B cell (primary cell): ENCODE results near the gene TBK1. TPM values are rescaled to one million over a fixed set of nuclear protein-coding genes. Genes with fewer than 3 reads are reported as not detected.

Source experiments
- ATAC-seq: fragments of 200-7000 bp; cut with Tn5 transposase; one replicate; pipeline ENCODE4 v1.10.0; 2021; ENCODE audit warnings: low read depth, mild to moderate bottlenecking, moderate number of reproducible peaks, moderate library complexity
- CTCF ChIA-PET: fragments of 350-600 bp; sonication (Branson Sonifier 250); formaldehyde crosslinking; loops from one replicate; lab custom pipeline; 2021; ENCODE audit warnings: antibody characterized with exemption, inconsistent platforms; lab: Charles Lee
- POLR2A ChIA-PET: fragments of 350-600 bp; sonication (Branson Sonifier 250); formaldehyde crosslinking; loops from one replicate; lab custom pipeline; 2021; ENCODE audit warnings: antibody characterized with exemption; lab: Charles Lee
- DNase-seq: peaks from one replicate; pipeline ENCODE4 v3.0.0; 2013
- H2AFZ ChIP-seq: 2 replicates; pipeline ENCODE4 v1.6.1; 2012; ENCODE audit warnings: mild to moderate bottlenecking, low read depth, low read length; ENCODE audit not compliant: insufficient read depth, poor library complexity, severe bottlenecking
- H3K27ac ChIP-seq, 2 donors: 1 replicate in 1 of 2; 2 replicates in 1 of 2; pipeline ENCODE4 v1.5.1; 2012 to 2013; ENCODE audit warnings: low read length in 2 of 2, mild to moderate bottlenecking in 2 of 2, moderate library complexity in 1 of 2
- H3K27me3 ChIP-seq, 4 experiments: fragments of 200-600 bp in 1 of 4; sonication (generic) in 1 of 4; replicated peaks in 1 of 4; 1 replicate in 2 of 4; 2 replicates in 2 of 4; pipeline versions ENCODE4 v1.6.1 to v1.7.0; 2013 to 2016; ENCODE audit warnings: low read length in 3 of 4, mild to moderate bottlenecking in 2 of 4, mixed read lengths in 1 of 4, moderate library complexity in 1 of 4; ENCODE audit not compliant: insufficient read depth in 4 of 4, control insufficient read depth in 3 of 4; ENCODE audit errors: control extremely low read depth in 1 of 4
- H3K36me3 ChIP-seq, 2 experiments: replicated peaks in 1 of 2; 1 replicate in 1 of 2; 2 replicates in 1 of 2; pipeline versions ENCODE4 v1.6.1 to v1.7.1; 2013; ENCODE audit warnings: low read length in 1 of 2; ENCODE audit not compliant: insufficient read depth in 2 of 2, control insufficient read depth in 1 of 2; ENCODE audit errors: control extremely low read depth in 1 of 2, extremely low read depth in 1 of 2
- H3K4me1 ChIP-seq, 2 donors: fragments of 200-600 bp in 1 of 2; sonication (generic) in 1 of 2; 1 replicate in 1 of 2; 2 replicates in 1 of 2; pipeline versions ENCODE4 v1.5.1 to v1.6.1; 2013 to 2017; ENCODE audit warnings: low read length in 2 of 2; ENCODE audit not compliant: control insufficient read depth in 2 of 2, insufficient read depth in 2 of 2
- H3K4me2 ChIP-seq: replicated peaks from 2 replicates; pipeline ENCODE3; 2012; ENCODE audit warnings: mild to moderate bottlenecking, low read depth, low read length; ENCODE audit not compliant: poor library complexity, severe bottlenecking
- H3K4me3 ChIP-seq, 5 experiments: fragments of 200-600 bp in 1 of 5; sonication (generic) in 1 of 5; 1 replicate in 3 of 5; 2 replicates in 2 of 5; pipeline versions ENCODE4 v1.5.1 to v1.7.0; 2011 to 2016; ENCODE audit warnings: low read length in 4 of 5, mild to moderate bottlenecking in 4 of 5, low read depth in 2 of 5, control low read depth in 1 of 5, moderate library complexity in 1 of 5; ENCODE audit not compliant: insufficient read depth in 1 of 5; ENCODE audit errors: control extremely low read depth in 1 of 5, extremely low read depth in 1 of 5
- H3K79me2 ChIP-seq: fragments of 200-600 bp; sonication (generic); one replicate; pipeline ENCODE4 v1.6.0; 2016; ENCODE audit warnings: low read length; ENCODE audit not compliant: control insufficient read depth, insufficient read depth
- H3K9ac ChIP-seq: fragments of 200-600 bp; sonication (generic); 2 replicates; pipeline ENCODE4 v1.6.1; 2017; ENCODE audit warnings: mild to moderate bottlenecking, low read length, moderate library complexity
- H3K9me3 ChIP-seq, 3 donors: one replicate each; pipeline versions ENCODE4 v1.6.1 to v1.7.1; 2013; ENCODE audit warnings: low read length in 2 of 3; ENCODE audit not compliant: control insufficient read depth in 2 of 3, insufficient read depth in 1 of 3; ENCODE audit errors: control extremely low read depth in 1 of 3
- H4K20me1 ChIP-seq: 2 replicates; pipeline ENCODE4 v1.6.0; 2012; ENCODE audit warnings: mild to moderate bottlenecking, low read length; ENCODE audit not compliant: insufficient read depth, control insufficient read depth, poor library complexity, severe bottlenecking
- H3K27ac Mint-ChIP-seq: one replicate; pipeline ENCODE4 v1.8.0; 2021; ENCODE audit warnings: mixed read lengths
- H3K27me3 Mint-ChIP-seq: one replicate; pipeline ENCODE4 v1.8.0; 2021; ENCODE audit warnings: mixed read lengths
- H3K4me1 Mint-ChIP-seq: one replicate; pipeline ENCODE4 v1.8.0; 2021; ENCODE audit warnings: mixed read lengths
- H3K4me3 Mint-ChIP-seq: one replicate; pipeline ENCODE4 v1.8.0; 2021; ENCODE audit warnings: mixed read lengths
- H3K9me3 Mint-ChIP-seq: one replicate; pipeline ENCODE4 v1.8.0; 2022; ENCODE audit warnings: mixed read lengths; ENCODE audit not compliant: insufficient read depth
- CTCF ChIP-seq: fragments of 200-600 bp; IDR thresholded peaks from one replicate; pipeline ENCODE4 v1.8.0; 2022; ENCODE audit warnings: antibody characterized with exemption, mild to moderate bottlenecking
- EZH2 ChIP-seq: IDR thresholded peaks from 2 replicates; pipeline ENCODE4 v1.6.1; 2012; ENCODE audit warnings: borderline replicate concordance, low read depth, mild to moderate bottlenecking, moderate library complexity, low read length; ENCODE audit not compliant: insufficient read depth, poor library complexity, severe bottlenecking
- WGBS: methylation state at CpG from one replicate; pipeline ENCODE4 v1.1.5; 2013; ENCODE audit warnings: missing lambda C conversion rate; ENCODE audit not compliant: insufficient coverage; 5-methylcytosine and 5-hydroxymethylcytosine counted together
- intact Hi-C: fragments of 100-400 bp; cut with micrococcal nuclease; formaldehyde crosslinking; loops from one replicate; pipeline ENCODE4 v1.10.0; 2022
- polyA plus RNA-seq: library from polyadenylated mRNA; depleted of rRNA; stranded (reverse); fragments of >200 nt; gene quantifications from 2 replicates; pipeline ENCODE4 v1.2.3, GENCODE V29; 2012
- total RNA-seq, 2 donors: library from RNA; stranded (reverse); fragments of 120-200 nt in 1 of 2; gene quantifications; 1 replicate in 1 of 2; 2 replicates in 1 of 2; pipeline versions ENCODE4 v1.2.3 to v1.2.4, GENCODE V29; 2013 to 2022

Gene TBK1
- total and polyA plus RNA-seq, 2 donors (not counting 1 experiment from before 2014, with no cell fraction given), result 10.4 to 46.9 TPM

DNA sequence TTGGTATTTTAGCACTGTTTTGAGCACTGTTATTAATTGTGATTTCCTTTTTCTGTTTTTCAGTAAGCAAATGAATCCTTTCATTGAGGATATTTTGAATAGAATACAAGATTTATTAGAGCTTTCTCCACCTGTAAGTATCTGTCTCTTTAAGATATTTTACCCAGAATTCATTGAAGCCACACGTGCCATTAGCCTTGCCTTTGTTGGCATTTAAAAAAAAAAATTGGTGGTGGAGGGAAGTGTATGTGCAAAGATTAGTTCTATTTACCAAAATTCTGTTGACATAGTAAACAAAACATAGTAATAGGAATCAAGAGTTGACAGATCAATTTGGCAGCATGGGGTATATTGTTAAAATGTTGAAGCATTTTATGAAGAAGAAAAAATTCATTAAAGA lies 23.9 kb upstream of the TBK1 start:
- H3K36me3 ChIP-seq, result peaks cover 22 to 89% of the 10 kb centered on the region in 2 experiments

DNA sequence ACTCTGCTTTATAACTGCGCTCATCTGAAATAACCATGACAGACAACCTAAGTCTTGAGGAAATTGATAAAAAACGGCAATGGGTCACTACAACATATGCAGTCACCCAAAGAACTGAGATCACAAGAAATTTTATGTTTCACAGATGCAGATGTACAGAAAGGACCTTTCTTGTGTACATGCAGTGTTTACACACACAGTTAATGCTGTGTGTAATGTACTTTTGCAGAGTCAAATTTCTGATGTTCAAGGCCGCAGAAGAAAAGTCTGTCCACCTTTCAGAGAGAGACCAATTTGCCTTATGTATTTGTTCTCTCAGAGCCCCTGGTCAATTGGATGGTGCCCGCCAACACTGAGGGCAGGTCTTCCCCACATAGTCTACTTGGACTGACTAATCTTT lies 23.0 kb upstream of the TBK1 start:
- TF ChIP-seq EZH2, result no peak
- TF ChIP-seq CTCF, result no peak
- peaks cover 22 to 86% of the 10 kb centered on the region in 2 experiments for H3K36me3 ChIP-seq
- H3K27ac ChIP-seq, result no peak overlapping the region
- no peak overlapping the region for H3K4me3 ChIP-seq
- no peaks in the 10 kb centered on the region for H3K79me2 ChIP-seq
- H3K9me3 ChIP-seq, result no peaks in the 10 kb centered on the region
- CTCF ChIA-PET, result no interaction called here
- no peak overlapping the region for H3K27ac Mint-ChIP-seq
- DNase-seq (no peak), ATAC-seq (no peak)
- intact Hi-C loops, result no loop called here
- H3K27me3 ChIP-seq, result no peaks in the 10 kb centered on the region
- H3K4me1 ChIP-seq, result no peaks in the 10 kb centered on the region
- H4K20me1 ChIP-seq, result no peaks in the 10 kb centered on the region
- no peaks in the 10 kb centered on the region for H3K27me3 Mint-ChIP-seq
- H3K9ac ChIP-seq, result no peak overlapping the region
- POLR2A ChIA-PET, result no interaction called here
- no peak overlapping the region for H2AFZ ChIP-seq
- no peaks in the 10 kb centered on the region for H3K4me1 Mint-ChIP-seq
- H3K9me3 Mint-ChIP-seq, result no peaks in the 10 kb centered on the region
- WGBS, result 100% methylated on average over 1 of the region's 4 CpGs
- H3K4me2 ChIP-seq, result no peak overlapping the region
- H3K4me3 Mint-ChIP-seq, result no peak overlapping the region

More for the DNA sequence above, 23.9 kb upstream of the TBK1 start:
- DNase-seq (no peak), ATAC-seq (no peak)
- no peaks in the 10 kb centered on the region for H3K4me1 ChIP-seq
- Mint-ChIP-seq H3K27me3 (no peaks in the 10 kb centered on the region), H3K4me3 (no peak overlapping the region), H3K9me3 (no peaks in the 10 kb centered on the region), H3K4me1 (no peaks in the 10 kb centered on the region), H3K27ac (no peak overlapping the region)
- no peak overlapping the region for H3K4me2 ChIP-seq
- H3K9me3 ChIP-seq, result no peaks in the 10 kb centered on the region
- H3K9ac ChIP-seq, result no peak overlapping the region
- WGBS, result no CpG with 5 or more reads among the region's 1 CpG
- CTCF ChIA-PET, result interaction anchor here (0.8 kb wide), 1 partner anchor 269 kb away, joined by 3 read pairs; no protein-coding TSS in a partner anchor
- no peaks in the 10 kb centered on the region for H3K79me2 ChIP-seq
- no peak overlapping the region for H3K4me3 ChIP-seq
- H3K27me3 ChIP-seq, result no peaks in the 10 kb centered on the region
- no peaks in the 10 kb centered on the region for H4K20me1 ChIP-seq
- POLR2A ChIA-PET, result no interaction called here
- no peak overlapping the region for H3K27ac ChIP-seq
- H2AFZ ChIP-seq, result no peak overlapping the region
- no peak for TF ChIP-seq EZH2
- TF ChIP-seq CTCF, result no peak
- intact Hi-C loops, result no loop called here
